HG03521 (cell line): ENCODE data around the gene FAM171A1.
"Not testable (repeated sequence)": the region's sequence is repeated elsewhere in the genome, so short reads cannot be mapped to it uniquely, and the experiment has no call there.

Source experiments
- ATAC-seq: cut with Tn5 transposase; IDR thresholded peaks from one replicate; pipeline ENCODE4 v1.9.1; 2021; ENCODE audit warnings: mild to moderate bottlenecking, moderate library complexity; ENCODE audit not compliant: unreplicated experiment

The FAM171A1 gene

GRCh38 chr10:15295537-15296325 lies 75.4 kb downstream of the FAM171A1 start:
- ATAC-seq: no peak

GRCh38 chr10:15293862-15294842 lies 76.9 kb downstream of the FAM171A1 start:
- no peak for ATAC-seq

- no peak for ATAC-seq
Observed at GRCh38 chr10:15290671-15291070, 80.4 kb downstream of the FAM171A1 start.

GRCh38 chr10:15290150-15290549 lies 80.9 kb downstream of the FAM171A1 start:
- no peak for ATAC-seq

DNA sequence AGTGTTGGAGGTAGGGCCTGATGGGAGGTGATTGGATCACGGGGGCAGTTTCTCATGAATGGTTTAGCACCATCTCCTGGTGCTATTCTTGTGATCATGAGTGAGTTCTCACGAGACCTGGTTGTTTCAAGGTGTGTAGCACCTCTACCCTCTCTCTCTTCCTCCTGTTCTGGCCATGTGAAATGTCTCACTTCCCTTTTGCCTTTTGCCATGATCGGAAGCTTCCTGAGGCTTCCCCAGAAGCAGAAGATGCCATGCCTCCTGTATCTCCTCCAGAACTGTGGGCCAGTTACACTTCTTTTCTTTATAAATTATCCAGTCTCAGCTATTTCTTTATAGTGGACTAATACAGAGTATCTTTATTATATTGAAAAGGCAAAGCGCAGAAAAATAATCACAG lies 90.1 kb downstream of the FAM171A1 start:
- ATAC-seq: no peak

GRCh38 chr10:15280462-15280861 lies 90.6 kb downstream of the FAM171A1 start:
- no peak for ATAC-seq

DNA sequence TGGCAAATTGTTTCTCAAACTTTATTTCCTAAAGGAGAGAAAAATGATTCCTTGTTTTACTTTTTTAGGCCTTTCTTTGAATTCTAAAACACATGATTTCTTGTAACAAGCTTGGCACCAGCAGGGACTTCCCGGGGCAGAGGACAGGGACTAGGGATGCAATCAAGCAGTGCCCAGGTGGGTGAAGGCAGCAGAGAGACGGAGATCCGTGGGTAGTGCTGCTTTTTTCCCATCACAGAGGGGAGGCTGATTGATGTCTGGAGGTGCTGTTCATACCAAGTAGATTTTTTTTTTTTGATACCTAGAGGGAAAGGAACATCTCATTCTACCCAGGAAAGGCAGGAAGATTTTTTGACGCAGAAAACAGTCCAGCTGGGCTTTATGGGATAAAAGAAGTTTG lies 91.9 kb downstream of the FAM171A1 start:
- no peak for ATAC-seq

DNA sequence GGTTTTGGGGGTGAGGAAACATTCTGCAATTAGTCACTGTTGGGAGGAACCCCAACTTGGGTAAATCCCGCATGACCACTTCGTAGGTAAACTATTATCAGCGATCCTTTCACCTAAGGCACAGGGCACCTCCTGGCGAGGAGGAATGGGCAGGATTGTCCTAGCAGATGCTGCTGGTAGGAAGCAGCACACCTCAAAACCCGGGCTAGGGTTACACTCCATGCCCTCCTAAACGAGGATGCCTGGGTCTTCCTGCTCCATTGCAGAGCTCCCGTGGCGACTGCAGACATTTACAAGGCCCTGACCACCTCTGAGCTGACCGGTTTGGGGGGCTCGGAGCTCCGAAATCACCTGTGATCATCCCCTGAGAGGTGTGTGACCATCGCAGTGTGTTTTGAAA lies 92.3 kb downstream of the FAM171A1 start:
- ATAC-seq: no peak

DNA sequence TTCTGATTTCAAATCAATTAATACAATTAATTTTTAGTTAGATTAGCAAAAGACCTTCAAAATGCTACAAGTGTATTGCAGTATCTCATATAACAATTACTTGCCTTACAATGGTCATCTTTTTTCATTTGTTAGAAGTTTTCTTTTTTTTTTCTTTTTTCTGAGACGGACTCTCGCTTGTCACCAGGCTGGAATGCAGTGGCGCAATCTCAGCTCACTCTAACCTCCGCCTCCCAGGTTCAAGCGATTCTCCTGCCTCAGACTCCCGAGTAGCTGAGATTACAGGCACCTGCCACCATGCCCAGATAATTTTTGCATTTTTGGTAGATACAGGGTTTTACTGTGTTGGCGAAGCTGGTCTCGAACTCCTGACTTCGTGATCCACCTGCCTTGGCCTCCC lies 95.0 kb downstream of the FAM171A1 start:
- ATAC-seq: not testable (repeated sequence)

- not testable (repeated sequence) for ATAC-seq
Observed at GRCh38 chr10:15269838-15270237, 101.3 kb downstream of the FAM171A1 start.

- ATAC-seq: no peak
Observed at GRCh38 chr10:15267496-15267895, 103.6 kb downstream of the FAM171A1 start.

GRCh38 chr10:15266117-15266516 lies 105.0 kb downstream of the FAM171A1 start:
- no peak for ATAC-seq

GRCh38 chr10:15265558-15265957 lies 105.5 kb downstream of the FAM171A1 start:
- ATAC-seq: no peak

DNA sequence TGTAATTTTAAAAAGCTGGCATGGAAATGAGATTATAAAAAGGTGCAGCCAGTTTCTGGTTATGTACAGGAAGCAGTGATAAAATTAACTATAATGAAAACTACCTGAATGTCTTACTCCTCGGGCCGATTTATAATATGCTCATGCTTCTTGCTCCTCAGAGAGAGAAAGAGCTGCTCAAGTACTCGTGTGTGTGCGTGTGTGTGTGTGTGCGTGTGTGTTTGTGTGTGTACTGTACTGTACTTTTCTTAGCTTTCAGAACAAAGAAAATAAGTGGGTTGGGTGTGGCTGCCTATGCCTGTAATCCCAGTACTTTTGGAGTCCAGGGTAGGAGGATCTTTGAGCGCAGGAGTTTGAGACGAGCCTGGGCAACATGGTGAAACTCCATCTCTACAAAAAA lies 106.0 kb downstream of the FAM171A1 start:
- ATAC-seq: no peak

- ATAC-seq: no peak
Observed at GRCh38 chr10:15263657-15264323, 107.3 kb downstream of the FAM171A1 start.

DNA sequence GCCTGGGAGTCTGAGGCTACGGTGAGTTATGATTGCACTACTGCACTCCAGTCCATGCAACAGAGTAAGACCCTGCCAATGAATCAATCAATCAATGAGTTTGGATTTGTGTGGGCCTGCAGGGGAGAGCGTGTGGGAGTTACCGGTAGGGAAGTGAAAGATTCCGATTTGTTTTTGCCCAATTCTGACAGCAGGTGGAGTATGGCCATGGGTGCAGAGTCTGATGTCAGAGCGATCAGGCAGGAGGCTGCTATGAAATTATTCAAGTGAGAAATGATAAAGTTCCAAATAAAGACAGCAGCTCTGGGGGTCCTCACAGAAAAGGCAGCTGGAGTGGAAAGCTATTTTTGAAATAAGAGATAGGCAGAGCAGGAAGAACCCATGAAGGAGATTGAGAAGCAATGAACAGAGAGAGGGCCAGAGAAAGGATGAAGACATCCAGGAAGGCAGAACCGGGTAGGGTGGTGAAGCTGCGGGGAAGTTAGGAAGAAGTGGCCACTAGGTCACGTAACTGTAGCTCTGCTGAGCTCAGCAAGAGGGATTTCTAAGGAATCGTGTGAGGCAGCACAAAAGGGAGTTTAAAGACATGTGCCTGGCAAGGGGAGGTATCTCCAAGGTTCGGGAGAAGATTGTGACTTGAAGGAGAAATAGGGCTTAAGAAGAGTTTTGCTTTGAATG lies 108.9 kb downstream of the FAM171A1 start:
- ATAC-seq: no peak

DNA sequence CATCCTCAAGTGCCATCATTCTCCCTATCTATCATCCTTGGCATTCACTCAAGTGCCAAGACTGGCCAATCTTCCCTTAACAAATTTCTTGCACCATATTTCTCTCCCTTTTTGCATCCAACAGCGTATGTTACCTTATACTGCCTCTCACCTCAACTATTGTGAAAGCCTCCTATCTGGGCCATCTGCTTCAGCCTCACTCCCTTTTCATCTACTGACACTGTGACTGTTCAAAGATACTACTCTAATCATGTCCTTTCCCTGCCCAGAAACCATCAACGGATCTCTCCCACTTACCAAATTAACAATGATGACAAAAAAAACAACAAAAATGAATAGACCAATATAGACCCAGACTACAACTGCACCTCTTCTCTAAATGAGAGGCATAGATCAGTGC lies 112.0 kb downstream of the FAM171A1 start:
- no peak for ATAC-seq

GRCh38 chr10:15258255-15258654 lies 112.8 kb downstream of the FAM171A1 start:
- ATAC-seq: no peak

GRCh38 chr10:15255961-15256360 lies 115.1 kb downstream of the FAM171A1 start:
- ATAC-seq: no peak

- no peak for ATAC-seq
Observed at GRCh38 chr10:15254808-15255648, 116.1 kb downstream of the FAM171A1 start.
